Effector memory CD4-positive, alpha-beta T cell (primary cell): ENCODE data around the gene STIM2.

ENCODE experiments used
- DNase-seq, 3 donors: peaks; one replicate each; pipeline ENCODE4 v3.0.0-alpha.2; 2020
- H3K27ac ChIP-seq: 2 replicates; pipeline ENCODE4 v1.7.0; 2013; ENCODE audit warnings: mild to moderate bottlenecking, low read length, moderate library complexity; ENCODE audit not compliant: insufficient read depth, poor library complexity, severe bottlenecking
- H3K27me3 ChIP-seq: replicated peaks from 2 replicates; pipeline ENCODE4 v1.7.0; 2013; ENCODE audit warnings: mild to moderate bottlenecking, low read length; ENCODE audit not compliant: insufficient read depth, control insufficient read depth, poor library complexity, severe bottlenecking
- H3K36me3 ChIP-seq: 2 replicates; pipeline ENCODE4 v1.7.0; 2013; ENCODE audit warnings: mild to moderate bottlenecking, low read length, moderate library complexity; ENCODE audit not compliant: control insufficient read depth, insufficient read depth
- H3K4me1 ChIP-seq: 2 replicates; pipeline ENCODE4 v1.7.0; 2013; ENCODE audit warnings: low read length, mild to moderate bottlenecking; ENCODE audit not compliant: control insufficient read depth, insufficient read depth, poor library complexity, severe bottlenecking
- H3K4me3 ChIP-seq: 2 replicates; pipeline ENCODE4 v1.7.0; 2013; ENCODE audit warnings: low read length, low read depth, mild to moderate bottlenecking; ENCODE audit not compliant: insufficient read depth, poor library complexity, severe bottlenecking
- H3K9me3 ChIP-seq: 2 replicates; pipeline ENCODE4 v1.7.0; 2013; ENCODE audit warnings: mild to moderate bottlenecking, low read length, moderate library complexity; ENCODE audit not compliant: control insufficient read depth

Gene STIM2

DNA sequence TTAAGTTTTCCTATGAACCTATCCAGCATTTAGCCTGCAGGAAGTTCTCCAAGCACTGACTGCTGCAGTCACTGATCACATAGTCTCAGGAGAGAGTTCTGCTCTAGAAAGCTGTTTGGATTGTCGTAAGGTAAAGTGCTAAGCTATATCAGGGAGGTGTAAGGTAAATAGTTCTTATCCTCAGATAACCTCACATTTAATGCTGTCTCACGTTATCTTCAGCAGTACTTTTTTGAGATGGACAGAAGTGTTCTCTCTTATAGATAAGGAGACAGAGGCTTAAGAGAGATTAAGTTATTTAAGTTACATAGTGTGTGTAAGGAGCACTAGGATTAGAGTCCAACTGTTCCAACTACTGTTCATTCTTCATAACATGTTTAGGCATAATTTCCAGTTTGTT is 77.9 kb downstream of the STIM2 start:
- Histone ChIP-seq H3K36me3 (no peaks in the 10 kb centered on the region), H3K27ac (no peak overlapping the region), H3K4me1 (peaks cover 4% of the 10 kb centered on the region), H3K4me3 (no peak overlapping the region), H3K9me3 (no peaks in the 10 kb centered on the region), H3K27me3 (no peaks in the 10 kb centered on the region)
- DNase-seq, result no peak

DNA sequence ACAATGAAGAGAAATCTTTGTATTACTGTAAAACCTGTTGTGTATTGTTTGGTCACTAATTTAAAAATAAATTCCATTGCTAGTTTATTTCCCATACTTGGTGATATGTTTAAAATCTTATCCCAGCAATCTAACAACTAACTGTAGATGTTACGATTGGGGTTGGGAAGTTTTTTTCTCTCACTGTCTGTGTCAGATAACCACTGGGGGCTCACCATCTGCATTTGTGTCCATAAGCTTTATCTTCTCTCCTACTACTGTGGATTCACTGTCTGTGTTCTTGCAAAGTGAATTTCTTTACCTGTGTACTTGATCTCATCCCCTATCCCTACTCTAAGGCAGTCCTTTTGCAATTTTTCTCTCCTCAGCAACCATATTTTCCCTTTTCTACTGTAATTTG is 81.3 kb downstream of the STIM2 start:
- Histone ChIP-seq H3K9me3 (no peaks in the 10 kb centered on the region), H3K27ac (no peak overlapping the region), H3K27me3 (no peaks in the 10 kb centered on the region), H3K36me3 (no peaks in the 10 kb centered on the region), H3K4me1 (no peaks in the 10 kb centered on the region), H3K4me3 (no peak overlapping the region)
- no peak for DNase-seq

DNA sequence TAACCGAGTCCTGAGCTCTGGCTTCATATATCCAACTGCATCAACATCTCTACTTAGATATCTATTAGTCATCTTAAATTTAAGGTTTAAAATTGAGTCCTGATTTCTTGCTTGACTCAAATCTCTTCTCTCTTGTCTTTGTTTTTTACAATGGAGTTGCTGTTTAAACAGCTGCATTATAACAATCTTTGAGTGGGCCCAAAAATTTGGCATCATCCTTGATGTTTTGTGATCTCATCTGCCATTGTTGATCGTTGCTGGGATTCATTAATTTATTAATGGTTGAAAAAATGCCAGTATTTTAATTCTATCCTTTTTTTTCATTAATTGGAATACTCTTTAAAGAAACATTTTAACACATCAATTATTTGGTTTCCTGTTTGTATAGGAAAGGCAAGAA is 82.2 kb downstream of the STIM2 start:
- no peak for DNase-seq
- Histone ChIP-seq H3K9me3 (no peaks in the 10 kb centered on the region), H3K4me1 (no peaks in the 10 kb centered on the region), H3K36me3 (no peaks in the 10 kb centered on the region), H3K27ac (no peak overlapping the region), H3K27me3 (no peaks in the 10 kb centered on the region), H3K4me3 (no peak overlapping the region)

DNA sequence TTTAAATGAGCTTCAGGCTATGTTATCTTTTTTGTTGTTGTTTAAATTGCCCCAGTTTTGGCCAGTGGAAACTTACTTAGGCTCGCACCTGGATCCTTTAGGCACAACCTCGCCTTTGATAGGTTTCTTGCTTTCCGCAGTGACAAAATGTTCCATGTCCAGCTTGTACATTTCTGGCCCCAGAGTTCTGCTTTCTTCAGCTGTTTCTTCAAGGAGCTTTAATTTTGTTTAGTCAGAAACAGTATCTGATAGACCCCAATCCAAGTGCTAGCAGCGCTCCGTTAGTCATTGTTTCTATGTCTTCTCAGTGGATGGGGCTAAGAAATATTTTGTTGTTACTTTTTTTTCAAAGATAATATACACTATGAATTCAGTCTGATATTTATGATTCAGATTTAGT is 82.8 kb downstream of the STIM2 start:
- H3K9me3 ChIP-seq, result no peaks in the 10 kb centered on the region
- no peak for DNase-seq
- no peaks in the 10 kb centered on the region for H3K36me3 ChIP-seq
- no peak overlapping the region for H3K4me3 ChIP-seq
- H3K27ac ChIP-seq, result no peak overlapping the region
- H3K27me3 ChIP-seq, result no peaks in the 10 kb centered on the region
- H3K4me1 ChIP-seq, result no peaks in the 10 kb centered on the region

DNA sequence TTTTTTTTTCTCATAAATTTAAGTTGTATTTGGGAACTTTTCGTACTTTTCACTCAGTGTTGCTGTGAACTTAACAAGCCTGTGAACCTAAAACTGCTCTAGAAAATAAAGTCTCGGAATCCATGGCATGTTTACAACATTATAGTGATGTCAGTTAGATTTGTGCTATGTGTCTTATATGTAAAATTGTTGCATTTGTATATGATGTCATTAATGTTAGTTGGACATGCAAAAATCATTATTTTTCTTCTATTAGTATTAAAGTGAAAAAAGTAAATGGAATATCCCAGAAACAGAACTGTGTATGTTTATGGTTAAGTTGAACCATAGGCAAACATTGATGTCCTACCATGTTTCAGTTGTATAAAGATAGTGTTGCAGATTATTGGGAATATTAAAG is 85.2 kb downstream of the STIM2 start:
- Histone ChIP-seq H3K4me3 (no peak overlapping the region), H3K27ac (no peak overlapping the region), H3K9me3 (no peaks in the 10 kb centered on the region), H3K4me1 (no peaks in the 10 kb centered on the region), H3K36me3 (no peaks in the 10 kb centered on the region), H3K27me3 (no peaks in the 10 kb centered on the region)
- no peak for DNase-seq

DNA sequence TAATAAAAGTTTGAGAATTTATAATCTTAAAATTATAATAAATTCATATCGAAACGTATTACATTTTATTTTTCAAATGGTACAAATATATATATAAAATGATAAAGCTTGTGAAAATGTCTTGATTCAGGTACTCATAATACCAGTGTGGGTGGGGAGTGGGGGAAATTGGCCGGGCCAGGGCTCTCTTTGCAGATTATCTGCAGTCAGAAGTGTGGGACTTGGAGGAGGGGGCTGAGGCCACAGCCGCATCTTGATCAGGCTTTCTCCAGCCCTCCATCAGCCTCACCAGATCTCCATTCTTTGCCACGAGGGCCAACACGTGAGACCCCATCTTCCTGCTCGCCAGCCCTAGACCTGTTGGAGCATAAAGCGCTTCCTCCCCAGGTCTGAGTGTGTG is 86.7 kb downstream of the STIM2 start:
- no peaks in the 10 kb centered on the region for H3K4me1 ChIP-seq
- no peaks in the 10 kb centered on the region for H3K36me3 ChIP-seq
- H3K4me3 ChIP-seq, result no peak overlapping the region
- no peaks in the 10 kb centered on the region for H3K9me3 ChIP-seq
- H3K27me3 ChIP-seq, result no peaks in the 10 kb centered on the region
- H3K27ac ChIP-seq, result no peak overlapping the region
- DNase-seq, result no peak

DNA sequence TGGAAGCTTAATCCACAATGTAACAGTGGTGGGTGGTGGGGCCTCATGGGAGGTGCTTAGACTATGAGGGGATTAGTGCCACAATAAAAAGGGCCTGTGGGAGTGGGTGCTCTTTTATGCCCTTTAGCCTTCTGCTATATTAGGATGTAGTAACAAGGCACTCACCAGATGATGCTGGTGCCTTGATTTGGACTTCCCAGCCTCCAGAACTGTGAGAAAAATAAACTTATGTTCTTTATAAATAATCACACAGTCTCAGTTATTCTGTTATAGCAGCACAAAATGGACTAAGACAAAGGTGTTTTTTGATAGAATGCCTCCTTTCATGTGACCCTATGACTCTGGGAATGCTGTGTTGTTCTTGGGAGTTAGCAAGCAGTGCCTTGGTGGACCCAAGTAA is 89.8 kb downstream of the STIM2 start:
- Histone ChIP-seq H3K4me1 (no peaks in the 10 kb centered on the region), H3K4me3 (no peak overlapping the region), H3K9me3 (no peaks in the 10 kb centered on the region), H3K27me3 (no peaks in the 10 kb centered on the region), H3K36me3 (no peaks in the 10 kb centered on the region), H3K27ac (no peak overlapping the region)
- no peak for DNase-seq

DNA sequence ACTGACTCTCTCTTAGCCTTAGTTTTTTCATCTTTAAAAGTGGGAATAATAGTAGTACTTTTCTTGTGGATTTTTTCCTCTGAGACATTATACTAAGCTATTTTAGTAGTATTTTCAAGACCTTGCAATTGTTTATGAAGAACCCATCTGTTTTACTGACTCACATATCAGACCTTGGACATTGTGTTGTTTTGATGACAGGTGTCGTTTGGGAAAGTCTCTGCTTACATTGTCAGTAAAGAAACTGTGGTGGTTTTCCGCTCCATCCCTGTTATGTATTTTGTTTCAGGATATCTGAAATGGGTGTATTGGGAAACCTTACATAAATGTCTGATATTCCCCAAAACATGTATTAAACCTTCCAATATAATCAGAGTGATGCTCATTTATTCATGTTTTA is 92.2 kb downstream of the STIM2 start:
- no peak overlapping the region for H3K4me3 ChIP-seq
- H3K4me1 ChIP-seq, result no peaks in the 10 kb centered on the region
- no peaks in the 10 kb centered on the region for H3K9me3 ChIP-seq

DNA sequence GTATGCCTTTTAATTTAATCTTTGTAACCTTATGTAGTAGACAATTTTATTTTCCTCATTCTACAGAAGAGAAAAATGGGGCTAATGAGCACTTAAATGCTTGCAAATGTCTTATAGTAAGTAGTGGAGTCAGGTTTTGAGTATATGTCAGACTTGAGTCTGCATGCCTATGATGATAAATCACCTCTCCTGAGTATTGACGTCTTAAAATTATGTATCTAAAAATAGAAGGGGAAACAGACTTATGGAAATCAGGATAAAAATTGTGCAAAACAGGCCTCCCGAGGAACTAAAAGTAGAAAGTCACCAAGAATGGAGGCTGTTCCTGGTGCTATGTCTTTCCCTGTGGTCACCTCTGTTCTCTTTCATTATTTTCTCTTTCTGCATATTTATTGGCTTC is 92.7 kb downstream of the STIM2 start:
- Histone ChIP-seq H3K27me3 (no peaks in the 10 kb centered on the region), H3K36me3 (no peaks in the 10 kb centered on the region), H3K4me3 (no peak overlapping the region), H3K4me1 (no peaks in the 10 kb centered on the region), H3K9me3 (no peaks in the 10 kb centered on the region), H3K27ac (no peak overlapping the region)
- DNase-seq, result no peak

More for the DNA sequence above, 92.2 kb downstream of the STIM2 start:
- no peaks in the 10 kb centered on the region for H3K36me3 ChIP-seq
- DNase-seq, result no peak
- H3K27ac ChIP-seq, result no peak overlapping the region
- H3K27me3 ChIP-seq, result no peaks in the 10 kb centered on the region

DNA sequence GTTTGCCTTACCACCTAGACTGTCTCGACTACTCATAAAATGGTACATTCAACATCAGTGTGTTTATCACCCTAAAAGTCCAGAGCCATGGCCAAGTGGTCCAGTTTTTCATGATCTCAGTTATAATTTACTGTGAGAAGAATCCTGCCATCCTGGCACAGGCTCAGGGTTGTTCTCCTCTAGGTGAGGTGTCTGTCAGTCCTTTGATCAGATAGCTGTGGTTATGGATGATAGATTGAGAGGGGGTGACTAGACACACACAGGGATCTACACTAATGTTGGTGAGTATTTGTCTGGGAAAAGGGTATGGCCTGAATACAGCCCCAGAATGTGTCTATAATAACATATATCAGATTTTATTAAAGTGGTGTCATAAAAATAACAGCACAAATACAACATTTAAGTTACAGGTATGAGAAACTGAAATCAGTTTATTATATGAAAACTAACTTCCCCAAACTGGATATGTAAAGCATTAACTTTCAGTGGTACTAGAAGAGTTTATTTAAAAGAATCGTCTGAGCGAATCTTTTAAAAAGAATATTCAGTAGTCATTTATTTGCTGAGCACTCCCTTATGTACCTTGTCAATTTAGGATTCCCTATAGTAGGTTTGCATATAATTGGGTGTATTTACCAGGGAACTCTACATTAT is 93.3 kb downstream of the STIM2 start:
- H3K27me3 ChIP-seq, result no peaks in the 10 kb centered on the region
- no peak for DNase-seq
- no peaks in the 10 kb centered on the region for H3K36me3 ChIP-seq
- H3K4me1 ChIP-seq, result peaks cover under 1% of the 10 kb centered on the region
- H3K4me3 ChIP-seq, result no peak overlapping the region
- H3K27ac ChIP-seq, result no peak overlapping the region
- no peaks in the 10 kb centered on the region for H3K9me3 ChIP-seq
